ENCODE data around the gene CEP41.
A peak's percentile ranks its signal among the peaks of the same experiment; 100 is the strongest.

CEP41 gene

GRCh38 chr7:130369110-130369711 is 71.6 kb downstream of the CEP41 start:
- H3K27me3 ChIP-seq (ENCODE audit: insufficient read depth, low read length), result no peaks in the 10 kb centered on the region
- H3F3A ChIP-seq (ENCODE audit: insufficient read depth, low read length), result no peaks in the 10 kb centered on the region
- peak overlapping the region; percentile 32 for H3K9ac ChIP-seq (ENCODE audit: low read length)

GRCh38 chr7:130367836-130368746 is 72.7 kb downstream of the CEP41 start:
- Histone ChIP-seq H3K36me3 (ENCODE audit: insufficient read depth, low read length) (no peaks in the 10 kb centered on the region), H3K4me2 (ENCODE audit: low read length) (peak overlapping the region; percentile 39), H3K4me1 (ENCODE audit: insufficient read depth, low read length, severe bottlenecking) (peaks cover 98% of the 10 kb centered on the region), H3K79me2 (ENCODE audit: insufficient read depth, low read length) (no peaks in the 10 kb centered on the region), H3K27me3 (ENCODE audit: insufficient read depth, low read length) (no peaks in the 10 kb centered on the region), H3F3A (ENCODE audit: insufficient read depth, low read length) (no peaks in the 10 kb centered on the region), H3K4me3 (ENCODE audit: low read depth, low read length, poor library complexity, severe bottlenecking) (peak overlapping the region; percentile 28), H3K9me2 (ENCODE audit: low read depth, low read length) (no peaks in the 10 kb centered on the region), H2AFZ (ENCODE audit: low read length) (no peak overlapping the region), H3K27ac (ENCODE audit: low read depth, low read length, poor library complexity, severe bottlenecking) (peak overlapping the region; percentile 96), H3K9me3 (ENCODE audit: low read length) (no peaks in the 10 kb centered on the region), H3K9ac (ENCODE audit: low read length) (peak overlapping the region; percentile 32; the same call in 1 of the 2 replicates), H4K20me1 (ENCODE audit: insufficient read depth, low read length) (no peaks in the 10 kb centered on the region)
- TF ChIP-seq EZH2 (IDR thresholded peaks at IDR 0.05; ENCODE audit: borderline replicate concordance, low read length) (no peak), CTCF (IDR thresholded peaks at IDR 0.05; ENCODE audit: low read length) (no peak)

More at GRCh38 chr7:130369110-130369711, 71.6 kb downstream of the CEP41 start:
- Histone ChIP-seq H3K36me3 (ENCODE audit: insufficient read depth, low read length) (no peaks in the 10 kb centered on the region), H3K9me2 (ENCODE audit: low read depth, low read length) (no peaks in the 10 kb centered on the region), H3K4me2 (ENCODE audit: low read length) (peak overlapping the region; percentile 39), H4K20me1 (ENCODE audit: insufficient read depth, low read length) (no peaks in the 10 kb centered on the region), H3K4me3 (ENCODE audit: low read depth, low read length, poor library complexity, severe bottlenecking) (peak overlapping the region; percentile 28), H2AFZ (ENCODE audit: low read length) (0 out of 2 replicates have a peak overlapping the region, but pooled peaks have one; percentile 0), H3K27ac (ENCODE audit: low read depth, low read length, poor library complexity, severe bottlenecking) (peak overlapping the region; percentile 96), H3K9me3 (ENCODE audit: low read length) (no peaks in the 10 kb centered on the region), H3K79me2 (ENCODE audit: insufficient read depth, low read length) (no peaks in the 10 kb centered on the region), H3K4me1 (ENCODE audit: insufficient read depth, low read length, severe bottlenecking) (peaks cover 94% of the 10 kb centered on the region)
- TF ChIP-seq CTCF (IDR thresholded peaks at IDR 0.05; ENCODE audit: low read length) (no peak), EZH2 (IDR thresholded peaks at IDR 0.05; ENCODE audit: borderline replicate concordance, low read length) (no peak)

GRCh38 chr7:130367088-130367755 is 73.6 kb downstream of the CEP41 start:
- no peaks in the 10 kb centered on the region for H3K9me2 ChIP-seq (ENCODE audit: low read depth, low read length)
- no peak overlapping the region for H3K4me3 ChIP-seq (ENCODE audit: low read depth, low read length, poor library complexity, severe bottlenecking)
- H3F3A ChIP-seq (ENCODE audit: insufficient read depth, low read length), result no peaks in the 10 kb centered on the region
- H3K4me1 ChIP-seq (ENCODE audit: insufficient read depth, low read length, severe bottlenecking), result peaks cover 94% of the 10 kb centered on the region
- peak overlapping the region; percentile 96 for H3K27ac ChIP-seq (ENCODE audit: low read depth, low read length, poor library complexity, severe bottlenecking)
- H3K36me3 ChIP-seq (ENCODE audit: insufficient read depth, low read length), result no peaks in the 10 kb centered on the region
- no peaks in the 10 kb centered on the region for H3K79me2 ChIP-seq (ENCODE audit: insufficient read depth, low read length)
- H2AFZ ChIP-seq (ENCODE audit: low read length), result no peak overlapping the region
- TF ChIP-seq EZH2 (IDR thresholded peaks at IDR 0.05; ENCODE audit: borderline replicate concordance, low read length) (no peak), CTCF (IDR thresholded peaks at IDR 0.05; ENCODE audit: low read length) (no peak)
- H3K9me3 ChIP-seq (ENCODE audit: low read length), result no peaks in the 10 kb centered on the region
- no peaks in the 10 kb centered on the region for H3K27me3 ChIP-seq (ENCODE audit: insufficient read depth, low read length)
- H3K4me2 ChIP-seq (ENCODE audit: low read length), result peak overlapping the region; percentile 61; the same call in 1 of the 2 replicates
- no peaks in the 10 kb centered on the region for H4K20me1 ChIP-seq (ENCODE audit: insufficient read depth, low read length)
- peak overlapping the region; percentile 59; the same call in 1 of the 2 replicates for H3K9ac ChIP-seq (ENCODE audit: low read length)

Data from OCI-LY1 (cell line).